ENCODE data around the gene C5orf22.

- TF ChIP-seq CTCF (conservative IDR thresholded peaks at IDR 0.05) (no peak), ZFX (IDR thresholded peaks at IDR 0.05) (no peak)
Measured at GRCh38 chr5:31511305-31511704, 20.8 kb upstream of the C5orf22 start.
